SK-N-SH (cell line): ENCODE data around the gene PORCN. TPM values are rescaled to one million over a fixed set of nuclear protein-coding genes. Genes with fewer than 3 reads are reported as not detected.

ENCODE experiments used
- CTCF ChIA-PET: fragments of 300-600, 350-600 bp; formaldehyde crosslinking; extraction: SDS; loops from one replicate; lab custom pipeline; 2021; lab: Yijun Ruan, JAX
- POLR2A ChIA-PET: fragments of 350-600 bp; sonication (Branson Sonifier 250); formaldehyde crosslinking; extraction: SDS; loops from one replicate; lab custom pipeline; 2020; ENCODE audit warnings: antibody characterized with exemption, inconsistent platforms; lab: Yijun Ruan, JAX
- DNase-seq: peaks from one replicate; pipeline ENCODE4 v3.0.0; 2012
- H2AFZ ChIP-seq: fragments of 200-600 bp; sonication (generic); 2 replicates; pipeline ENCODE4 v1.8.1; 2016; ENCODE audit warnings: antibody characterized with exemption, mild to moderate bottlenecking, low read depth
- H3F3A ChIP-seq: fragments of 200-600 bp; sonication (generic); replicated peaks from 2 replicates; pipeline ENCODE3; 2016; ENCODE audit warnings: antibody characterized with exemption, mild to moderate bottlenecking; ENCODE audit not compliant: insufficient read depth
- H3K27ac ChIP-seq, 2 experiments: fragments of 200-500 bp in 1 of 2; fragments of 200-600 bp in 1 of 2; sonication (Bioruptor generic) in 1 of 2; sonication (generic), shearing (Covaris generic) in 1 of 2; 2 replicates each; pipeline versions ENCODE4 v1.5.1 to v1.6.1; 2014 to 2016; ENCODE audit warnings: low read depth in 2 of 2, inconsistent platforms in 1 of 2, low read length in 1 of 2, mild to moderate bottlenecking in 1 of 2, mixed read lengths in 1 of 2
- H3K27me3 ChIP-seq: fragments of 200-600 bp; sonication (generic), shearing (Covaris generic); 2 replicates; pipeline ENCODE4 v1.6.1; 2016; ENCODE audit warnings: mixed run types; ENCODE audit not compliant: insufficient read depth
- H3K36me3 ChIP-seq, 2 experiments: fragments of 200-500 bp in 1 of 2; fragments of 200-600 bp in 1 of 2; sonication (Bioruptor generic) in 1 of 2; sonication (generic) in 1 of 2; replicated peaks in 1 of 2; 2 replicates each; pipeline versions ENCODE3 to v1.5.1; 2014 to 2016; ENCODE audit warnings: low read length in 1 of 2, mild to moderate bottlenecking in 1 of 2; ENCODE audit not compliant: insufficient read depth in 2 of 2, control insufficient read depth in 1 of 2
- H3K4me1 ChIP-seq, 2 experiments: fragments of 200-500 bp in 1 of 2; fragments of 200-600 bp in 1 of 2; sonication (Bioruptor generic) in 1 of 2; sonication (generic), shearing (Covaris generic) in 1 of 2; 2 replicates each; pipeline versions ENCODE4 v1.5.1 to v1.6.1; 2014 to 2016; ENCODE audit warnings: low read depth in 1 of 2, low read length in 1 of 2, mixed run types in 1 of 2; ENCODE audit not compliant: insufficient read depth in 2 of 2, control insufficient read depth in 1 of 2
- H3K4me2 ChIP-seq: fragments of 200-600 bp; sonication (generic), shearing (Covaris generic); 2 replicates; pipeline ENCODE4 v1.6.1; 2017; ENCODE audit warnings: mixed run types
- H3K4me3 ChIP-seq, 2 experiments: fragments of 200-500 bp in 1 of 2; fragments of 200-600 bp in 1 of 2; sonication (Bioruptor generic) in 1 of 2; sonication (generic), shearing (Covaris generic) in 1 of 2; 2 replicates each; pipeline versions ENCODE4 v1.5.1 to v1.8.1; 2014 to 2016; ENCODE audit warnings: low read depth in 2 of 2, inconsistent platforms in 1 of 2, low read length in 1 of 2, mild to moderate bottlenecking in 1 of 2, mixed read lengths in 1 of 2, moderate library complexity in 1 of 2
- H3K79me2 ChIP-seq: fragments of 200-600 bp; sonication (generic); 2 replicates; pipeline ENCODE4 v1.8.1; 2017; ENCODE audit warnings: mild to moderate bottlenecking; ENCODE audit not compliant: insufficient read depth
- H3K9ac ChIP-seq: fragments of 200-600 bp; sonication (generic); 2 replicates; pipeline ENCODE4 v1.6.1; 2017; ENCODE audit warnings: mixed run types
- H3K9me2 ChIP-seq: fragments of 200-600 bp; sonication (generic); 2 replicates; pipeline ENCODE4 v1.6.1; 2017; ENCODE audit warnings: mixed run types
- H3K9me3 ChIP-seq: fragments of 200-600 bp; sonication (generic); 2 replicates; pipeline ENCODE4 v1.6.1; 2017; ENCODE audit warnings: mixed run types, mild to moderate bottlenecking, moderate library complexity
- H4K20me1 ChIP-seq: fragments of 200-600 bp; sonication (generic); 2 replicates; pipeline ENCODE4 v1.6.1; 2017; ENCODE audit warnings: mild to moderate bottlenecking, mixed run types; ENCODE audit not compliant: insufficient read depth
- CHD2 ChIP-seq: fragments of 150-350 bp; IDR thresholded peaks from 2 replicates; pipeline ENCODE4 v1.6.1; 2018; ENCODE audit warnings: low read length; ENCODE audit not compliant: partially characterized antibody
- ELF1 ChIP-seq: IDR thresholded peaks from 2 replicates; pipeline ENCODE4 v1.4.0; 2012
- EZH2phosphoT487 ChIP-seq: fragments of 200-600 bp; sonication (generic); IDR thresholded peaks from 2 replicates; pipeline ENCODE4 v1.6.1; 2017; ENCODE audit warnings: low read depth, mixed run types, mild to moderate bottlenecking, antibody characterized with exemption, moderate library complexity, borderline replicate concordance
- FOXM1 ChIP-seq: IDR thresholded peaks from 2 replicates; pipeline ENCODE4 v1.4.0; 2012; ENCODE audit warnings: low read depth, mild to moderate bottlenecking
- GABPA ChIP-seq: IDR thresholded peaks from 2 replicates; pipeline ENCODE4 v1.4.0; 2012; ENCODE audit warnings: low read depth, mild to moderate bottlenecking
- GATA2 ChIP-seq: sonication (generic); formaldehyde crosslinking; IDR thresholded peaks from 2 replicates; pipeline ENCODE4 v1.5.0; 2020; ENCODE audit warnings: mild to moderate bottlenecking, missing genetic modification reagents
- MEF2A ChIP-seq: IDR thresholded peaks from 2 replicates; pipeline ENCODE4 v1.4.0; 2012; ENCODE audit warnings: low read depth, borderline replicate concordance
- MXI1 ChIP-seq: IDR thresholded peaks from 2 replicates; pipeline ENCODE4 v1.6.1; 2012; ENCODE audit warnings: mild to moderate bottlenecking, low read depth, low read length, improper control_type of control experiment
- NRF1 ChIP-seq: IDR thresholded peaks from 2 replicates; pipeline ENCODE4 v1.6.1; 2012; ENCODE audit warnings: low read depth, mild to moderate bottlenecking, low read length
- TCF12 ChIP-seq: IDR thresholded peaks from 2 replicates; pipeline ENCODE4 v1.4.0; 2012
- TEAD4 ChIP-seq: IDR thresholded peaks from 2 replicates; pipeline ENCODE4 v1.4.0; 2012; ENCODE audit warnings: mild to moderate bottlenecking, borderline replicate concordance; ENCODE audit not compliant: insufficient read depth
- WGBS: methylation state at CpG from one replicate; pipeline ENCODE4 v1.1.6; 2017; ENCODE audit warnings: low lambda C conversion rate; 5-methylcytosine and 5-hydroxymethylcytosine counted together
- polyA plus RNA-seq, 3 experiments: library from polyadenylated mRNA; depleted of rRNA; stranded (reverse); fragments of >200 nt; gene quantifications; 2 replicates each; pipeline ENCODE4 v1.2.3, GENCODE V29; 2012
- TF ChIP-seq, protein P1 (sequence below): fragments of 150-350 bp; IDR thresholded peaks from 2 replicates; pipeline ENCODE4 v1.6.1; 2017; ENCODE audit warnings: antibody characterized with exemption, low read length, low read depth, borderline replicate concordance
- TF ChIP-seq, protein P2 (sequence below): IDR thresholded peaks from 2 replicates; pipeline ENCODE4 v1.6.1; 2012; ENCODE audit warnings: mild to moderate bottlenecking, low read depth, low read length, moderate library complexity
- TF ChIP-seq, protein P3 (sequence below): IDR thresholded peaks from 2 replicates; pipeline ENCODE4 v1.4.0; 2012; ENCODE audit warnings: low read depth, borderline replicate concordance

PORCN gene
- polyA plus RNA-seq, 1 of the 3 experiments (the other 2 are of a cell fraction) = 11.0 TPM

DNA sequence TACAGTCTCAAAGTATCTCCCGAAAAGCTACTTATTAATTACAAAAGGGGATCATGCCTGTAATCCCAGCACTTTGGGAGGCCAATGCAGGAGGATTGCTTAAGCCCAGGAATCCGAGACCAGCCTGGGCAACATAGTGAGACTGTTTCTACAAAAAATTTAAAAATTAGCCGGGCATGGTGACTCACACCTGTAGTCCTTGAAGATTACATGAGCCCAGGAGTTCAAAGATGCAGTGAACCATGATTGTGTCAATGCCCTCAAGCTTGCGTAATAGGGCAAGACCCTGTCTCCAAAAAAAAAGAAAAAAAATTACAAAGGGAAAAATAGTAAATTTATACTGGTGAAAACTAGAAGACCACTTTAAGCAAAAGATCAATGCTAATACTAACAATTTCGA lies 3.3 kb upstream of the PORCN start:
- CTCF ChIA-PET = interaction anchor here (0.9 kb wide), 1 partner anchor 11 kb away, joined by 3 read pairs; no protein-coding TSS in a partner anchor
- H3K4me2 ChIP-seq = no peak overlapping the region
- H2AFZ ChIP-seq = no peak overlapping the region
- no peaks in the 10 kb centered on the region for H3K36me3 ChIP-seq
- H4K20me1 ChIP-seq = no peaks in the 10 kb centered on the region
- H3K79me2 ChIP-seq = no peaks in the 10 kb centered on the region
- WGBS = 33% methylated on average over 5 of the region's 5 CpGs
- H3K27me3 ChIP-seq = no peaks in the 10 kb centered on the region; the same call in 1 of the 2 replicates
- no peaks in the 10 kb centered on the region for H3F3A ChIP-seq
- no peak overlapping the region for H3K9ac ChIP-seq
- POLR2A ChIA-PET = no interaction called here
- no peaks in the 10 kb centered on the region for H3K9me3 ChIP-seq
- H3K4me1 ChIP-seq = peaks cover 0 to 7% of the 10 kb centered on the region in 2 experiments; a peak in 1 of 4 replicates
- TF ChIP-seq MXI1 = no peak
- TF ChIP-seq GABPA = no peak
- TF ChIP-seq CHD2 = no peak
- TF ChIP-seq FOXM1 = no peak
- no peak for TF ChIP-seq ELF1
- TF ChIP-seq NRF1 = no peak
- no peak for TF ChIP-seq MEF2A
- TF ChIP-seq, protein P1, sequence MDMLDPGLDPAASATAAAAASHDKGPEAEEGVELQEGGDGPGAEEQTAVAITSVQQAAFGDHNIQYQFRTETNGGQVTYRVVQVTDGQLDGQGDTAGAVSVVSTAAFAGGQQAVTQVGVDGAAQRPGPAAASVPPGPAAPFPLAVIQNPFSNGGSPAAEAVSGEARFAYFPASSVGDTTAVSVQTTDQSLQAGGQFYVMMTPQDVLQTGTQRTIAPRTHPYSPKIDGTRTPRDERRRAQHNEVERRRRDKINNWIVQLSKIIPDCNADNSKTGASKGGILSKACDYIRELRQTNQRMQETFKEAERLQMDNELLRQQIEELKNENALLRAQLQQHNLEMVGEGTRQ = no peak
- TF ChIP-seq TEAD4 = no peak
- TF ChIP-seq TCF12 = no peak
- TF ChIP-seq EZH2phosphoT487 = no peak
- TF ChIP-seq GATA2 (CRISPR knock-in tag) = no peak
- TF ChIP-seq, protein P2, sequence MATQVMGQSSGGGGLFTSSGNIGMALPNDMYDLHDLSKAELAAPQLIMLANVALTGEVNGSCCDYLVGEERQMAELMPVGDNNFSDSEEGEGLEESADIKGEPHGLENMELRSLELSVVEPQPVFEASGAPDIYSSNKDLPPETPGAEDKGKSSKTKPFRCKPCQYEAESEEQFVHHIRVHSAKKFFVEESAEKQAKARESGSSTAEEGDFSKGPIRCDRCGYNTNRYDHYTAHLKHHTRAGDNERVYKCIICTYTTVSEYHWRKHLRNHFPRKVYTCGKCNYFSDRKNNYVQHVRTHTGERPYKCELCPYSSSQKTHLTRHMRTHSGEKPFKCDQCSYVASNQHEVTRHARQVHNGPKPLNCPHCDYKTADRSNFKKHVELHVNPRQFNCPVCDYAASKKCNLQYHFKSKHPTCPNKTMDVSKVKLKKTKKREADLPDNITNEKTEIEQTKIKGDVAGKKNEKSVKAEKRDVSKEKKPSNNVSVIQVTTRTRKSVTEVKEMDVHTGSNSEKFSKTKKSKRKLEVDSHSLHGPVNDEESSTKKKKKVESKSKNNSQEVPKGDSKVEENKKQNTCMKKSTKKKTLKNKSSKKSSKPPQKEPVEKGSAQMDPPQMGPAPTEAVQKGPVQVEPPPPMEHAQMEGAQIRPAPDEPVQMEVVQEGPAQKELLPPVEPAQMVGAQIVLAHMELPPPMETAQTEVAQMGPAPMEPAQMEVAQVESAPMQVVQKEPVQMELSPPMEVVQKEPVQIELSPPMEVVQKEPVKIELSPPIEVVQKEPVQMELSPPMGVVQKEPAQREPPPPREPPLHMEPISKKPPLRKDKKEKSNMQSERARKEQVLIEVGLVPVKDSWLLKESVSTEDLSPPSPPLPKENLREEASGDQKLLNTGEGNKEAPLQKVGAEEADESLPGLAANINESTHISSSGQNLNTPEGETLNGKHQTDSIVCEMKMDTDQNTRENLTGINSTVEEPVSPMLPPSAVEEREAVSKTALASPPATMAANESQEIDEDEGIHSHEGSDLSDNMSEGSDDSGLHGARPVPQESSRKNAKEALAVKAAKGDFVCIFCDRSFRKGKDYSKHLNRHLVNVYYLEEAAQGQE = no peak
- TF ChIP-seq, protein P3, sequence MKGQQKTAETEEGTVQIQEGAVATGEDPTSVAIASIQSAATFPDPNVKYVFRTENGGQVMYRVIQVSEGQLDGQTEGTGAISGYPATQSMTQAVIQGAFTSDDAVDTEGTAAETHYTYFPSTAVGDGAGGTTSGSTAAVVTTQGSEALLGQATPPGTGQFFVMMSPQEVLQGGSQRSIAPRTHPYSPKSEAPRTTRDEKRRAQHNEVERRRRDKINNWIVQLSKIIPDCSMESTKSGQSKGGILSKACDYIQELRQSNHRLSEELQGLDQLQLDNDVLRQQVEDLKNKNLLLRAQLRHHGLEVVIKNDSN = no peak
- no peak overlapping the region for H3K4me3 ChIP-seq
- H3K9me2 ChIP-seq = no peaks in the 10 kb centered on the region
- no peak overlapping the region for H3K27ac ChIP-seq
- DNase-seq = no peak
